WTC11 (cell line): Measurements from ENCODE around the gene DRC1. TPM values are rescaled to one million over a fixed set of nuclear protein-coding genes. Genes with fewer than 3 reads are reported as not detected.
A peak's percentile ranks its signal among the peaks of the same experiment; 100 is the strongest.

ENCODE experiments used
- ATAC-seq: fragments of 200-7000 bp; cut with Tn5 transposase; 2 replicates; pipeline ENCODE4 v1.10.0; 2021; ENCODE audit warnings: mild to moderate bottlenecking, moderate library complexity
- CTCF ChIA-PET: fragments of 300-600 bp; sonication (Branson Sonifier 250); formaldehyde crosslinking; loops from one replicate; lab custom pipeline; 2021; ENCODE audit warnings: antibody characterized with exemption; lab: Charles Lee
- POLR2A ChIA-PET: fragments of 350-600 bp; sonication (Branson Sonifier 250); formaldehyde crosslinking; loops from one replicate; lab custom pipeline; 2021; ENCODE audit warnings: antibody characterized with exemption; lab: Charles Lee
- DNase-seq: peaks from one replicate; pipeline ENCODE4 v3.0.0; 2021; ENCODE audit warnings: low spot score
- H3K27ac Mint-ChIP-seq: 2 replicates; pipeline ENCODE4 v1.8.0; 2021; ENCODE audit warnings: mixed read lengths
- H3K27me3 Mint-ChIP-seq: 2 replicates; pipeline ENCODE4 v1.8.0; 2021; ENCODE audit warnings: low read depth, mild to moderate bottlenecking, moderate library complexity, mixed read lengths
- H3K36me3 Mint-ChIP-seq: 2 replicates; pipeline ENCODE4 v1.8.0; 2021; ENCODE audit warnings: mixed read lengths
- H3K4me1 Mint-ChIP-seq: 2 replicates; pipeline ENCODE4 v1.8.0; 2022; ENCODE audit warnings: mixed read lengths
- H3K4me3 Mint-ChIP-seq: 2 replicates; pipeline ENCODE4 v1.8.0; 2021; ENCODE audit warnings: mild to moderate bottlenecking, moderate library complexity, mixed read lengths
- H3K9me3 Mint-ChIP-seq: 2 replicates; pipeline ENCODE4 v1.8.0; 2021; ENCODE audit warnings: mixed read lengths
- CREB1 ChIP-seq: sonication (generic); formaldehyde crosslinking; IDR thresholded peaks from 2 replicates; pipeline ENCODE4 v1.8.0; 2023; ENCODE audit warnings: mild to moderate bottlenecking, missing genetic modification reagents
- ELF4 ChIP-seq: sonication (generic); formaldehyde crosslinking; IDR thresholded peaks from 2 replicates; pipeline ENCODE4 v1.8.1; 2022; ENCODE audit warnings: low read depth, mild to moderate bottlenecking, moderate library complexity, missing genetic modification reagents
- EMX1 ChIP-seq: fragments of 250-450 bp; sonication (Bioruptor Pico); IDR thresholded peaks from 2 replicates; pipeline ENCODE4 v1.8.0; 2021; ENCODE audit warnings: mild to moderate bottlenecking
- ESRRA ChIP-seq: sonication (generic); formaldehyde crosslinking; IDR thresholded peaks from 2 replicates; pipeline ENCODE4 v1.8.1; 2022; ENCODE audit warnings: mild to moderate bottlenecking, missing genetic modification reagents, borderline replicate concordance
- ETV6 ChIP-seq: sonication (generic); formaldehyde crosslinking; IDR thresholded peaks from 2 replicates; pipeline ENCODE4 v1.8.1; 2022; ENCODE audit warnings: mild to moderate bottlenecking, missing genetic modification reagents
- GABPB1 ChIP-seq: sonication (generic); formaldehyde crosslinking; IDR thresholded peaks from 2 replicates; pipeline ENCODE4 v1.8.1; 2023; ENCODE audit warnings: mild to moderate bottlenecking, missing genetic modification reagents
- HMGA2 ChIP-seq: fragments of 250-450 bp; sonication (Bioruptor Pico); IDR thresholded peaks from 2 replicates; pipeline ENCODE4 v1.4.0; 2021; ENCODE audit warnings: mild to moderate bottlenecking, moderate library complexity
- IRF2 ChIP-seq: sonication (generic); formaldehyde crosslinking; IDR thresholded peaks from 2 replicates; pipeline ENCODE4 v1.8.0; 2022; ENCODE audit warnings: low read depth, missing genetic modification reagents, borderline replicate concordance
- JAZF1 ChIP-seq: fragments of 250-450 bp; sonication (Bioruptor Pico); IDR thresholded peaks from 2 replicates; pipeline ENCODE4 v1.9.0; 2021; ENCODE audit warnings: moderate library complexity, mild to moderate bottlenecking, inconsistent platforms
- MXD4 ChIP-seq: fragments of 250-450 bp; sonication (Bioruptor Pico); IDR thresholded peaks from 2 replicates; pipeline ENCODE4 v1.8.0; 2021; ENCODE audit warnings: mild to moderate bottlenecking, moderate library complexity, borderline replicate concordance
- NFYB ChIP-seq: sonication (generic); formaldehyde crosslinking; conservative IDR thresholded peaks from 2 replicates; pipeline ENCODE4 v1.8.0; 2022; ENCODE audit warnings: low read depth, missing genetic modification reagents
- NR2C2 ChIP-seq: sonication (generic); formaldehyde crosslinking; IDR thresholded peaks from 2 replicates; pipeline ENCODE4 v1.8.0; 2022; ENCODE audit warnings: mild to moderate bottlenecking, missing genetic modification reagents
- SMAD3 ChIP-seq: sonication (generic); formaldehyde crosslinking; IDR thresholded peaks from 2 replicates; pipeline ENCODE4 v1.8.0; 2022; ENCODE audit warnings: missing genetic modification reagents, mild to moderate bottlenecking, borderline replicate concordance
- SOX15 ChIP-seq: fragments of 250-450 bp; sonication (Bioruptor Pico); IDR thresholded peaks from 2 replicates; pipeline ENCODE4 v1.9.0; 2021; ENCODE audit warnings: mild to moderate bottlenecking
- ZBTB21 ChIP-seq: sonication (generic); formaldehyde crosslinking; IDR thresholded peaks from 2 replicates; pipeline ENCODE4 v1.8.1; 2023; ENCODE audit warnings: mild to moderate bottlenecking, missing genetic modification reagents, borderline replicate concordance
- ZNF317 ChIP-seq: sonication (generic); formaldehyde crosslinking; IDR thresholded peaks from 2 replicates; pipeline ENCODE4 v1.8.1; 2023; ENCODE audit warnings: low read depth, mild to moderate bottlenecking, moderate library complexity, missing genetic modification reagents, borderline replicate concordance
- total RNA-seq: library from RNA; stranded (reverse); gene quantifications from 3 replicates; pipeline ENCODE4 v1.2.3, GENCODE V29; 2021
- TF ChIP-seq, protein P1 (sequence below): sonication (generic); formaldehyde crosslinking; IDR thresholded peaks from 2 replicates; pipeline ENCODE4 v1.8.1; 2022; ENCODE audit warnings: missing genetic modification reagents, borderline replicate concordance
- TF ChIP-seq, protein P2 (sequence below): sonication (generic); formaldehyde crosslinking; IDR thresholded peaks from 2 replicates; pipeline ENCODE4 v1.8.1; 2022; ENCODE audit warnings: mild to moderate bottlenecking, missing genetic modification reagents, moderate library complexity, borderline replicate concordance
- TF ChIP-seq, protein P3 (sequence below): sonication (generic); formaldehyde crosslinking; IDR thresholded peaks from 2 replicates; pipeline ENCODE4 v1.8.1; 2023; ENCODE audit warnings: mild to moderate bottlenecking, missing genetic modification reagents, moderate library complexity
- TF ChIP-seq, protein P4 (sequence below): sonication (generic); formaldehyde crosslinking; IDR thresholded peaks from 2 replicates; pipeline ENCODE4 v1.8.1; 2023; ENCODE audit warnings: mild to moderate bottlenecking, missing genetic modification reagents
- TF ChIP-seq, protein P5 (sequence below): fragments of 200-600 bp; IDR thresholded peaks from 2 replicates; pipeline ENCODE4 v1.8.0; 2022; ENCODE audit warnings: antibody characterized with exemption
- TF ChIP-seq, protein P6 (sequence below): fragments of 250-450 bp; sonication (Bioruptor Pico); IDR thresholded peaks from 2 replicates; pipeline ENCODE4 v1.8.0; 2021; ENCODE audit warnings: mild to moderate bottlenecking
- TF ChIP-seq, protein P7 (sequence below): sonication (generic); formaldehyde crosslinking; IDR thresholded peaks from 2 replicates; pipeline ENCODE4 v1.8.0; 2022; ENCODE audit warnings: mild to moderate bottlenecking, missing genetic modification reagents
- TF ChIP-seq, protein P8 (sequence below): sonication (generic); formaldehyde crosslinking; IDR thresholded peaks from 2 replicates; pipeline ENCODE4 v1.8.1; 2022; ENCODE audit warnings: low read depth, missing genetic modification reagents, borderline replicate concordance

DRC1 gene
- total RNA-seq, 1 experiment from 2014 or later = 0.55 TPM

DNA sequence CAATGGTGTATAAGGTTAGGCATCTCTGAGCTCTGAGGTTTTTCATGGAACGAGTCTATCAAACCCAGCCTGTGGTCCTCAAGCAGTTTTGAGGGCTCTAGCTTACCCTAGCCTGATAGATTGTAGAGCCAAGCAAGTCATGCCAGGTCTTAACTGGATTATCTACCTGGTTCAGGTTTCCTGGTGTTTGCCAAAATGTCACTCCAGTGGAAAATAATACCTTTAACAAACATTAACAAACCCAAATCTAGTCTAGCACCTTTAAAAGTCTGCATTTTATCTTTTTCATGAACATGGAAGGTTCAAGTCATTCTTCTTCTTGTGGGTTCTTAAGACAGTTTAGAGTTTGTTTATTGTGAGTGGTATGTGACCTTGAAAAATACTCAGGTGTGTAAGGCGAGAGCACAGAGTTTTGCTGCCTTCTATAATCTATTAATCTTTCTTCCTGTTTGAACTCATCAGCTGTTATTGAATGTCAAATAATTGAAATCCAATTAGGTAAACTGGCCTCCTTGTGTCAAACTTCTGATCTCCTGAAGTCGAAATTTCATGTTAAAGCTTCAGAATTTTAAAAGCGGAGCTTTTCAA, 41.7 kb upstream of the DRC1 start:
- no peaks in the 10 kb centered on the region for H3K27me3 Mint-ChIP-seq
- no peak for ATAC-seq
- POLR2A ChIA-PET = no interaction called here

DNA sequence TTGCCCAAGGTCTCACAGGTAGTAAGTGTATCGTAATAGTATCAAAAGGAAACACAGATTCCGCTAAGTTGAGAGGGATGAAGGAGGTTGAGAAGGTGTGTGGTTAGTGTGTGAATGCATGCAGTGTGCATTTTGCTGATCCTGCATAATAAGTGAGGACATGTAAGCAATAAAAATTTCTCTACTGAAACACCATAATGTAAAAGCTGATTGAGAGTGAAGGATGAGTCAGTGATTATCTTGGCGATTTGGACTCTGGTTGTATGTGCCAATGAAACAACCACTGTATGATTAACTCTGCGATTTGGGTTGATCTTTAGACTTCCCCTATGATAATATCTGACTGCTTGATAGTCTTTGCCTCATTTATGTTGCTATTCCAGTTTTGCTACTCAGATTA, 38.4 kb upstream of the DRC1 start:
- Mint-ChIP-seq H3K36me3 (peaks cover 11% of the 10 kb centered on the region), H3K27me3 (no peaks in the 10 kb centered on the region), H3K9me3 (no peaks in the 10 kb centered on the region), H3K4me1 (no peaks in the 10 kb centered on the region), H3K4me3 (no peak overlapping the region), H3K27ac (peak overlapping the region; percentile 0; the same call in 1 of the 2 replicates)
- ATAC-seq (no peak), DNase-seq (no peak)
- ChIA-PET CTCF (no interaction called here), POLR2A (no interaction called here)
- no peak for TF ChIP-seq HMGA2 (CRISPR knock-in tag)
- TF ChIP-seq SOX15 = no peak
- no peak for TF ChIP-seq IRF2 (CRISPR knock-in tag)
- no peak for TF ChIP-seq SMAD3 (CRISPR knock-in tag)
- no peak for TF ChIP-seq MXD4 (CRISPR knock-in tag)
- TF ChIP-seq GABPB1 (CRISPR knock-in tag) = no peak
- TF ChIP-seq, protein P1, sequence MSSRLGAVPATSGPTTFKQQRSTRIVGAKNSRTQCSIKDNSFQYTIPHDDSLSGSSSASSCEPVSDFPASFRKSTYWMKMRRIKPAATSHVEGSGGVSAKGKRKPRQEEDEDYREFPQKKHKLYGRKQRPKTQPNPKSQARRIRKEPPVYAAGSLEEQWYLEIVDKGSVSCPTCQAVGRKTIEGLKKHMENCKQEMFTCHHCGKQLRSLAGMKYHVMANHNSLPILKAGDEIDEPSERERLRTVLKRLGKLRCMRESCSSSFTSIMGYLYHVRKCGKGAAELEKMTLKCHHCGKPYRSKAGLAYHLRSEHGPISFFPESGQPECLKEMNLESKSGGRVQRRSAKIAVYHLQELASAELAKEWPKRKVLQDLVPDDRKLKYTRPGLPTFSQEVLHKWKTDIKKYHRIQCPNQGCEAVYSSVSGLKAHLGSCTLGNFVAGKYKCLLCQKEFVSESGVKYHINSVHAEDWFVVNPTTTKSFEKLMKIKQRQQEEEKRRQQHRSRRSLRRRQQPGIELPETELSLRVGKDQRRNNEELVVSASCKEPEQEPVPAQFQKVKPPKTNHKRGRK (CRISPR knock-in tag) = no peak
- TF ChIP-seq, protein P2, sequence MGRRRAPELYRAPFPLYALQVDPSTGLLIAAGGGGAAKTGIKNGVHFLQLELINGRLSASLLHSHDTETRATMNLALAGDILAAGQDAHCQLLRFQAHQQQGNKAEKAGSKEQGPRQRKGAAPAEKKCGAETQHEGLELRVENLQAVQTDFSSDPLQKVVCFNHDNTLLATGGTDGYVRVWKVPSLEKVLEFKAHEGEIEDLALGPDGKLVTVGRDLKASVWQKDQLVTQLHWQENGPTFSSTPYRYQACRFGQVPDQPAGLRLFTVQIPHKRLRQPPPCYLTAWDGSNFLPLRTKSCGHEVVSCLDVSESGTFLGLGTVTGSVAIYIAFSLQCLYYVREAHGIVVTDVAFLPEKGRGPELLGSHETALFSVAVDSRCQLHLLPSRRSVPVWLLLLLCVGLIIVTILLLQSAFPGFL (CRISPR knock-in tag) = no peak

More for the DNA sequence above, 41.7 kb upstream of the DRC1 start:
- H3K27ac Mint-ChIP-seq = peak overlapping the region; percentile 12
- peaks cover 17% of the 10 kb centered on the region for H3K4me1 Mint-ChIP-seq
- no peaks in the 10 kb centered on the region for H3K36me3 Mint-ChIP-seq
- H3K4me3 Mint-ChIP-seq = no peak overlapping the region
- TF ChIP-seq NFYB (CRISPR knock-in tag) (no peak), NR2C2 (CRISPR knock-in tag) (no peak), ESRRA (CRISPR knock-in tag) (no peak), ZNF317 (CRISPR knock-in tag) (no peak), ELF4 (CRISPR knock-in tag) (no peak), CREB1 (CRISPR knock-in tag) (no peak), ETV6 (CRISPR knock-in tag) (no peak), EMX1 (CRISPR knock-in tag) (no peak), ZBTB21 (no peak), JAZF1 (CRISPR knock-in tag) (no peak)
- TF ChIP-seq, protein P3, sequence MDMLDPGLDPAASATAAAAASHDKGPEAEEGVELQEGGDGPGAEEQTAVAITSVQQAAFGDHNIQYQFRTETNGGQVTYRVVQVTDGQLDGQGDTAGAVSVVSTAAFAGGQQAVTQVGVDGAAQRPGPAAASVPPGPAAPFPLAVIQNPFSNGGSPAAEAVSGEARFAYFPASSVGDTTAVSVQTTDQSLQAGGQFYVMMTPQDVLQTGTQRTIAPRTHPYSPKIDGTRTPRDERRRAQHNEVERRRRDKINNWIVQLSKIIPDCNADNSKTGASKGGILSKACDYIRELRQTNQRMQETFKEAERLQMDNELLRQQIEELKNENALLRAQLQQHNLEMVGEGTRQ = no peak
- TF ChIP-seq, protein P4, sequence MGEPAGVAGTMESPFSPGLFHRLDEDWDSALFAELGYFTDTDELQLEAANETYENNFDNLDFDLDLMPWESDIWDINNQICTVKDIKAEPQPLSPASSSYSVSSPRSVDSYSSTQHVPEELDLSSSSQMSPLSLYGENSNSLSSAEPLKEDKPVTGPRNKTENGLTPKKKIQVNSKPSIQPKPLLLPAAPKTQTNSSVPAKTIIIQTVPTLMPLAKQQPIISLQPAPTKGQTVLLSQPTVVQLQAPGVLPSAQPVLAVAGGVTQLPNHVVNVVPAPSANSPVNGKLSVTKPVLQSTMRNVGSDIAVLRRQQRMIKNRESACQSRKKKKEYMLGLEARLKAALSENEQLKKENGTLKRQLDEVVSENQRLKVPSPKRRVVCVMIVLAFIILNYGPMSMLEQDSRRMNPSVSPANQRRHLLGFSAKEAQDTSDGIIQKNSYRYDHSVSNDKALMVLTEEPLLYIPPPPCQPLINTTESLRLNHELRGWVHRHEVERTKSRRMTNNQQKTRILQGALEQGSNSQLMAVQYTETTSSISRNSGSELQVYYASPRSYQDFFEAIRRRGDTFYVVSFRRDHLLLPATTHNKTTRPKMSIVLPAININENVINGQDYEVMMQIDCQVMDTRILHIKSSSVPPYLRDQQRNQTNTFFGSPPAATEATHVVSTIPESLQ (CRISPR knock-in tag) = no peak
- TF ChIP-seq, protein P5, sequence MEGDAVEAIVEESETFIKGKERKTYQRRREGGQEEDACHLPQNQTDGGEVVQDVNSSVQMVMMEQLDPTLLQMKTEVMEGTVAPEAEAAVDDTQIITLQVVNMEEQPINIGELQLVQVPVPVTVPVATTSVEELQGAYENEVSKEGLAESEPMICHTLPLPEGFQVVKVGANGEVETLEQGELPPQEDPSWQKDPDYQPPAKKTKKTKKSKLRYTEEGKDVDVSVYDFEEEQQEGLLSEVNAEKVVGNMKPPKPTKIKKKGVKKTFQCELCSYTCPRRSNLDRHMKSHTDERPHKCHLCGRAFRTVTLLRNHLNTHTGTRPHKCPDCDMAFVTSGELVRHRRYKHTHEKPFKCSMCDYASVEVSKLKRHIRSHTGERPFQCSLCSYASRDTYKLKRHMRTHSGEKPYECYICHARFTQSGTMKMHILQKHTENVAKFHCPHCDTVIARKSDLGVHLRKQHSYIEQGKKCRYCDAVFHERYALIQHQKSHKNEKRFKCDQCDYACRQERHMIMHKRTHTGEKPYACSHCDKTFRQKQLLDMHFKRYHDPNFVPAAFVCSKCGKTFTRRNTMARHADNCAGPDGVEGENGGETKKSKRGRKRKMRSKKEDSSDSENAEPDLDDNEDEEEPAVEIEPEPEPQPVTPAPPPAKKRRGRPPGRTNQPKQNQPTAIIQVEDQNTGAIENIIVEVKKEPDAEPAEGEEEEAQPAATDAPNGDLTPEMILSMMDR = no peak
- TF ChIP-seq, protein P6, sequence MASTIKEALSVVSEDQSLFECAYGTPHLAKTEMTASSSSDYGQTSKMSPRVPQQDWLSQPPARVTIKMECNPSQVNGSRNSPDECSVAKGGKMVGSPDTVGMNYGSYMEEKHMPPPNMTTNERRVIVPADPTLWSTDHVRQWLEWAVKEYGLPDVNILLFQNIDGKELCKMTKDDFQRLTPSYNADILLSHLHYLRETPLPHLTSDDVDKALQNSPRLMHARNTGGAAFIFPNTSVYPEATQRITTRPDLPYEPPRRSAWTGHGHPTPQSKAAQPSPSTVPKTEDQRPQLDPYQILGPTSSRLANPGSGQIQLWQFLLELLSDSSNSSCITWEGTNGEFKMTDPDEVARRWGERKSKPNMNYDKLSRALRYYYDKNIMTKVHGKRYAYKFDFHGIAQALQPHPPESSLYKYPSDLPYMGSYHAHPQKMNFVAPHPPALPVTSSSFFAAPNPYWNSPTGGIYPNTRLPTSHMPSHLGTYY (CRISPR knock-in tag) = no peak
- TF ChIP-seq, protein P7, sequence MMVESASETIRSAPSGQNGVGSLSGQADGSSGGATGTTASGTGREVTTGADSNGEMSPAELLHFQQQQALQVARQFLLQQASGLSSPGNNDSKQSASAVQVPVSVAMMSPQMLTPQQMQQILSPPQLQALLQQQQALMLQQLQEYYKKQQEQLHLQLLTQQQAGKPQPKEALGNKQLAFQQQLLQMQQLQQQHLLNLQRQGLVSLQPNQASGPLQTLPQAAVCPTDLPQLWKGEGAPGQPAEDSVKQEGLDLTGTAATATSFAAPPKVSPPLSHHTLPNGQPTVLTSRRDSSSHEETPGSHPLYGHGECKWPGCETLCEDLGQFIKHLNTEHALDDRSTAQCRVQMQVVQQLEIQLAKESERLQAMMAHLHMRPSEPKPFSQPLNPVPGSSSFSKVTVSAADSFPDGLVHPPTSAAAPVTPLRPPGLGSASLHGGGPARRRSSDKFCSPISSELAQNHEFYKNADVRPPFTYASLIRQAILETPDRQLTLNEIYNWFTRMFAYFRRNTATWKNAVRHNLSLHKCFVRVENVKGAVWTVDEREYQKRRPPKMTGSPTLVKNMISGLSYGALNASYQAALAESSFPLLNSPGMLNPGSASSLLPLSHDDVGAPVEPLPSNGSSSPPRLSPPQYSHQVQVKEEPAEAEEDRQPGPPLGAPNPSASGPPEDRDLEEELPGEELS (CRISPR knock-in tag) = no peak
- TF ChIP-seq, protein P8, sequence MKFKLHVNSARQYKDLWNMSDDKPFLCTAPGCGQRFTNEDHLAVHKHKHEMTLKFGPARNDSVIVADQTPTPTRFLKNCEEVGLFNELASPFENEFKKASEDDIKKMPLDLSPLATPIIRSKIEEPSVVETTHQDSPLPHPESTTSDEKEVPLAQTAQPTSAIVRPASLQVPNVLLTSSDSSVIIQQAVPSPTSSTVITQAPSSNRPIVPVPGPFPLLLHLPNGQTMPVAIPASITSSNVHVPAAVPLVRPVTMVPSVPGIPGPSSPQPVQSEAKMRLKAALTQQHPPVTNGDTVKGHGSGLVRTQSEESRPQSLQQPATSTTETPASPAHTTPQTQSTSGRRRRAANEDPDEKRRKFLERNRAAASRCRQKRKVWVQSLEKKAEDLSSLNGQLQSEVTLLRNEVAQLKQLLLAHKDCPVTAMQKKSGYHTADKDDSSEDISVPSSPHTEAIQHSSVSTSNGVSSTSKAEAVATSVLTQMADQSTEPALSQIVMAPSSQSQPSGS (CRISPR knock-in tag) = no peak
- no peak for DNase-seq
- no peaks in the 10 kb centered on the region for H3K9me3 Mint-ChIP-seq
- CTCF ChIA-PET = no interaction called here
